HG03139 (cell line): ENCODE measurements around the gene BRD2.

Source experiments
- ATAC-seq: cut with Tn5 transposase; IDR thresholded peaks from one replicate; pipeline ENCODE4 v1.9.1; 2021; ENCODE audit not compliant: unreplicated experiment

BRD2 gene

DNA sequence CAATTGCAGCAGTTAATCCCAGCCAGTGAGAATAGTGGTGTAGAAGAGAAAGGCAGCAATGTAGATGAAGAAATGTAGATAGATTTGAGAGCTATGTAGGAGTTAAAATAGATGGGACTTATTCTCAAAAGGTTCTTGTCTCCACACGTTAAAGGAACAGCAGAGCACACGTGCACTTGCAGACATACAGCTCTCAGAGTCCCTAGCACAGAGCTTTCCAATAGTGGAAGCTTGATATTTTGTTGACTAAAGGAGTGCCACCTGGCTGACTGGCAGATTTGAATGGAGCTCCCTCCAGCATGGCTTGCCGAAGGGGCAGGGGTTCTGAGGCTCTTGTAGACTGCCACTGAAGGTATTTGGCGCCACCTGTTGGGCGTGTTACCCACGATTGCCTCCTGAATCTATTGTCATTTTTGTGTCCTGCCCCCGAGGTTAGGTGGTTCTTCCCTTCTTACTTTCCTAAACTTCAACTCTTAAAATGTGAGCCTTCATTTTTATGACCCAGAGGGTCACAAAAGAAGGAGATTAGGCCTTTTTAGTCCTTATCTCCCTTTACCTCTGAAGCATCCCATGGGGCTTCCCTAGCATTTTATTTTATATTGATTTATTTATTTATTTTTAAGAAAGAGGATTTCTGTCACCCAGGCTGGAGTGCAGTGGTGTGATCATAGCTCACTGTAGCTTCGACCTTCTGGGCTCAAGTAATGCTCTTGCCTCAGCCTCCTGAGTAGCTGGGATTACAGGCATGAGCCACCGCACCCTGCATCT is 16.4 kb downstream of the BRD2 start:
- no peak for ATAC-seq

GRCh38 chr6:32989368-32989767 is 21.0 kb downstream of the BRD2 start:
- no peak for ATAC-seq

DNA sequence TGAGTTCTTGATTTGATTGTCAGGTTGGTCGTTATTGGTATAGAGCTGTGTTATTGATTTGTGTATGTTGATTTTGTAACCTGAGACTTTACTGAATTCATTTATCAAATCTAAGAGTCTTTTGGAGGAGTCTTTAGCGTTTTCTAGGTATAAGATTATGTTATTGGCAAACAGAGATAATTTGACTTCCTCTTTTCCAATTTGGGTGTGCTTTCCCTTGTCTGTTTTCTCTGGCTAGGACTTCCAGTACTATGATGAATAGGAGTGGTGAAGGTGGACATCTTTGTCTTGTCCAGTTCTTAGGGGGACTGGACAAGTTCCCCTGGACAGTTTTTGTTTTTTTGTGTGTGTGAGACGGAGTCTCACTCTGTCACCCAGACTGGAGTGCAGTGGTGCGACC is 23.6 kb downstream of the BRD2 start:
- ATAC-seq: no peak

DNA sequence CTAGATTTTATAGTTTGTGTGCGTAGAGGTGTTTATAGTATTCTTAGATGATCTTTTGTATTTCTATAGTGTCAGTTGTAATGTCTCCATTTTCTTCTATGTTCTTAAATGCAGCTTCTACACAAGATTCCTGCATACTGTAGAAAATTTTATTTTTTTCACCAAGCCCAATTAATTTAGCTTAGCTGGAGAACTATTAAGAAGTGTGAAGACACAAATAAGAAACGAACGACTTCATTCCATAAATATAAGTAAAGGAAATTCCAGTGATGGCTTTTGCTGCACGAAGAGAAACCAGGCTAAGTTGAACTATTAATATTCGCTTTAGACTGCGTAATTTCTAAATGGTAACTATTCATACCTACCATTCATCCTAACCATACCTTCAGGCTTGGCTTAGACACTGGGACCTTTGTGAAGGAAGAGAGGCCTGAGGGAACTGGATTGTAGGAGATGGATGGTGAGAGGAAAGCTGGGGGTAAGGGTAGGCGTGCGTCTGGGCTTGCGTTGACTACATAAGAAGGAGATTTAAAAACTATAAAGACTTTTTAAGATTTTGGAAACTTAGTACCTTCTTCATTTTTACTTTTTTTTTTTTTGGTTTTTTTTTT is 25.1 kb downstream of the BRD2 start:
- ATAC-seq: no peak

DNA sequence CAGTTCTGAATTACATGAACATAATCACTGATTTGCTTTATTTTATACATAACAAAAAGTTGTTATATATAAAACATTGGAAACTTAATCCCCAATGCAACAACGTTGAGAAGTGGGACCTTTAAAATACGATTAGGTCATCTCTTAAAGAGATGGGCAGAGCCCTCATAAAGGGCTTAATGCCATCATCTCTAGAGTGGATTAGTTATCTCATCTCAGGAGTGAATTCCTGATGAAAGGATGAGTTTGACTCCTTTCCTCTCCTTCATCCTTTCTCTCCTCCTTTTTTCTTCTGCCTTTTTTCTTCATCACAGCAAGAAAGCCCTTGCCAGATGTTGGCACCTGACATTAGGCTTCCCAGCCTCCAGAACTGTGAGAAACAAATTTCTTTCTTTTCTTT is 27.1 kb downstream of the BRD2 start:
- ATAC-seq: no peak

GRCh38 chr6:33000055-33000454 is 31.7 kb downstream of the BRD2 start:
- no peak for ATAC-seq

- no peak for ATAC-seq
These were observed 33.3 kb downstream of the BRD2 start for GRCh38 chr6:33001685-33002084.

- no peak for ATAC-seq
These were observed 36.5 kb downstream of the BRD2 start for GRCh38 chr6:33004940-33005339.

GRCh38 chr6:33007831-33008400 is 39.5 kb downstream of the BRD2 start:
- ATAC-seq: no peak

- peak; percentile 59 for ATAC-seq
These were observed 40.8 kb downstream of the BRD2 start, which contains the start of gene HLA-DOA for GRCh38 chr6:33008944-33009861. Gene HLA-DOA (minus strand): TSS chr6:33009591.

DNA sequence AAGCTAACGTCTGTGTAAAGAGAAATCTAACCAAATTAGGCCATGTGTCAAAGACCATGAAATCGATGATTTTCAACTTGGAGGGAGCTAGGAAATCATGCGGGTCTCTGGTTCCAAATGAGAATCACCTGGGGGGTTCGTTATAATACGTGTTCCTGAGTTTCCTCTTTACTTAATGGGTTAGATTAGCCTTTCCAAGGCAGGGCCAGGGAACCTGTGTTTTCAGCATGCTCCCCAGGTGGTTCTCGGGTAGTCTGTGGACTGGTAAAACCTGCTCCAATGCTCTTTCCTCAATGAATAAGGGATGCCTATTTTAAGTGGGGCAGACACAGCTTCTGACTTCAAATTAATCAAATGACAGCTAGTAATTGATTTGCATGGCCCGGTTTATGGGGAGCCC is 42.0 kb downstream of the BRD2 start:
- ATAC-seq: no peak

DNA sequence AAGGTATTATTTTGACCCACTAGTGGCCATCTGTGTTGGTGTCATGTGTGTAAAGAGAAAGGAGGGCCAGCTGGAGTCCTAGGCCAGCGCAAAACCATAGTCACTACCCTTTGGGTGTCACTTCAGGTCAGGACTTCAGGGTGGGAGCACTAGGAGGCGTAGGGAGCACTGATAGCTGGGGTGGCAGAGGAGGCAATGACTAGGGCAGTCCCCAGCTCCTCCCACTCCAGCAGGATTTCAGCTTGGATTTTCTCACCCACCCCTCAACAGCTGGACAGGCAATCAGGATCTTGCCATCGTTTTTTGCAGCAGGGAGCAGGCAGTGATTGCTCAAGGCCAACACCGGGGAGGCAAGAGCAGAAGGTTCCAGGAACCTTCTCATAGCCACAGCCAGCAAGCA is 45.2 kb downstream of the BRD2 start:
- ATAC-seq: no peak

- no peak for ATAC-seq
These were observed 46.6 kb downstream of the BRD2 start for GRCh38 chr6:33014841-33015634.

- no peak for ATAC-seq
These were observed 47.4 kb downstream of the BRD2 start for GRCh38 chr6:33015798-33016197.

- no peak for ATAC-seq
These were observed 48.6 kb downstream of the BRD2 start for GRCh38 chr6:33017018-33017417.

- no peak for ATAC-seq
These were observed 49.4 kb downstream of the BRD2 start for GRCh38 chr6:33017694-33018353.

DNA sequence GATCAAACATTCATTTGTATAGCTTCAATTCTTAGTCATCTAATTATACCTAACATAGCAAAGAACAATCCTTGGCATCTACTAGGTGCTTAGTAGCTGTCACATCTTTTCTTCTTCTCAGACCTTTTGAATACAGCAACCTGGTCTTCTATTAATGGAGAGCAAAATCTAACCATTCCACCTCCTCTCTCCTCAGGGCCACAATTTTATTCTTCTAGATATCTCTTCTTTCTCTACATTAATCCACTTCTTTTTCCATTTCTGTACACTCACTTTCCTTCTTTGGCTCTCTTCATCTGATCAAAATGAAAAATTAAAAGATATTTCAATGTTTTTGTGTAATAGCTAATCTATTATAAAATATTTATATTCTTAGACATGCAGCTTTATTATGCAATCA is 50.0 kb downstream of the BRD2 start:
- no peak for ATAC-seq

GRCh38 chr6:33018904-33019303 is 50.5 kb downstream of the BRD2 start:
- peak; percentile 66 for ATAC-seq

DNA sequence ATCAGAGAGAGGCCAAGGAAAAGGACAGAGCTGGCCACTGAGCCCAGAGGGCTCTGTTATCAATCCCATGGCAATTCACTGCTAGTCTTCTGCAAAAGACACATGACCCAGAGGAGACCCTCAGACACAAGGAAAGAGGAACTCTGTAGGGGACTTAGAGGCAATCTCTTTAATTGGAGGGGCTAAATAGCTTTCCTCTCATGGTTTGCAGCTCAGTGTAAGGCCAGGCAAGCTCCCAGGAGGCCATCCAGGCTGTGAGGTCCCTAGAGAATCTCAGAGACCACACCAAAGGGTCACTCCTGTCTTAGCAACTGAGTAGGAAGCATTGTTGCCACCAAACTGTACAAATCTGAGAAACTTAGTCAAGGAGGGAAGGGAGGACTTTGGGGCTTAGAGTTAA is 51.0 kb downstream of the BRD2 start:
- no peak for ATAC-seq

GRCh38 chr6:33021917-33022316 is 53.5 kb downstream of the BRD2 start:
- ATAC-seq: no peak
